Left kidney (tissue), 2 donors: ENCODE data around the gene PDE11A. TPM values are rescaled to one million over a fixed set of nuclear protein-coding genes. Genes with fewer than 3 reads are reported as not detected.

Experiments
- DNase-seq: peaks from one replicate; pipeline ENCODE4 v3.0.0-alpha.2; 2013
- polyA plus RNA-seq: library from polyadenylated mRNA; unstranded; fragments of 120-200 nt; gene quantifications from one replicate; pipeline ENCODE4 v1.2.1, GENCODE V29; 2013; ENCODE audit not compliant: insufficient read length

PDE11A gene
- polyA plus RNA-seq, 1 donor = 9.4 TPM

DNA sequence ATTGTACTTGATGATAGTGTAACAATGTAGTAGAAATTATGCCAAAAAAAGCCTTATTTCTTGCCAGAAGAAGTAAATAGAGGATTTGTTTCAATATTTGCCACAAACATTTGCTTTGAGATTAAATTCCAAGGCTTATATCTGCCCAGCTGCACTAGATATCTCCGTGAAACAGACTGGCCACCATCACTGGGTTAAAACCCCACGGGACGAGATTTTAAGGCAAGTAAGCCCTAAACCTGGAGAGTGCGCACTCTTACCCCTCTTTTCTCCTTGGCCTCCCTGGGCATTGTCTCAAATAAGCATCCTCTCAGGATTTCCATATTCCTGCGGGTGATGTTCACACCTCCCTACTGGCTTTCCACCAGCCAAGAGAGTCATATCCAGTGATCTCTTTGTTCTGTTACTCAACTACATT, 345.6 kb downstream of the PDE11A start:
- no peak for DNase-seq

- DNase-seq = peak; percentile 84
Measured at GRCh38 chr2:177724398-177725287, 347.9 kb downstream of the PDE11A start.

DNA sequence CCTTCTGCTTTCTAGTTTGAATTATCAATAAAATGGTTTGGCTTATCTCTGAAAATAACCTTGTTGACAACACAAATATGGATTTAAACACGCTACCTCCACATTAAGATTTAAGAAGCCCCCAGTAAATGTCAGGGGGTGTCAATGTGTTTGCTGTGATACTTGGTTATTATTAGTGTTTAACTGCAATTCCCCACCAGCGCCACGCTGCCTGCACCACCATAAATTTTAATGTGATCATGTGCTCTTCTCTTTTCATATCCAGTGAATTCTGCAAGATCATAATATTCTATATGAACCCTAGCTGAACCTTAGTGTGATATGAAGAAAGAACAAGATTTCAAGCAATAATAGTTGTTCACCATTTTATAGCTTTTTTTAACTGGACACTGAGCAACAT, 349.3 kb downstream of the PDE11A start:
- no peak for DNase-seq

- DNase-seq = peak; percentile 74
Measured at GRCh38 chr2:177721818-177722567, 350.6 kb downstream of the PDE11A start.

- DNase-seq = no peak
Measured at GRCh38 chr2:177721087-177721486, 351.5 kb downstream of the PDE11A start.

GRCh38 chr2:177717831-177718618, 354.6 kb downstream of the PDE11A start:
- DNase-seq = no peak

DNA sequence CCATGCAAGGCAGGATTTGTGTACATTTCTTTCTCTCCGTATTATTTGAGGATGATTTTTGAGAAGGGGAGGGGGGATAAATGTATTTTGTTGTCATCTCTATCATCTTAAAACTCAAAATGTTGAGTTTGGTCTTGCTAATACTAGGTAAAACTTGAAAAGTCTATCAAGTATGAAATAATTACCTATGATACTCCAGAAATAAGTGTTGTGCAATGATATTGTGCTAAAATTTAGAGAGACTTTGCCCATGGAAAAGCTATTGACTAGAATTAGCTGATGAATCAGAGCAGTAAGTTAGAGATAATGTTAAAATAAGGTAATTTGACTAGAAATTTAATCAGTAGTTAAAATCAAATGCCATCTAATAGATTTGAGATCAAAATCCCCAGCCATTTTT, 356.1 kb downstream of the PDE11A start:
- no peak for DNase-seq

DNA sequence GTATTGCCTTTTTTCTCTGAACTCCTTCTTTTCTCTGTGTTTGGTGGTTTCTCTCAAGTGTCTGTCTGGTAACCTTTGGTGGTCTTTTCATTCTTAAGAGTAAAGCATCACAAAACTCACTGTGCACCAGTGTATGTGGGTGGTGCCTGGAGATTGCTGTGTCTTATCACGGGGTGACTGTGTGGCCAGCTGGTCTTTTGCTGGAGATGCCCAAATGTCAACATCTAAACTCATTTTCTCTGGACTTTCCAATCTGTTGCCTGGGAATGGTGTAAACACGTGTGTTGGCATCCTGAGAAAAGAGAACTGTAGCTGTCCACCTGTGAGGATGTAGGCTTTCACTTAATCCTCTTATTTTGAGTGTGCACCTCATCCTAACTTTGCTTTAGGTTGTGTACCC, 356.8 kb downstream of the PDE11A start:
- DNase-seq = no peak

- DNase-seq = no peak
Measured at GRCh38 chr2:177714704-177715103, 357.9 kb downstream of the PDE11A start.

DNA sequence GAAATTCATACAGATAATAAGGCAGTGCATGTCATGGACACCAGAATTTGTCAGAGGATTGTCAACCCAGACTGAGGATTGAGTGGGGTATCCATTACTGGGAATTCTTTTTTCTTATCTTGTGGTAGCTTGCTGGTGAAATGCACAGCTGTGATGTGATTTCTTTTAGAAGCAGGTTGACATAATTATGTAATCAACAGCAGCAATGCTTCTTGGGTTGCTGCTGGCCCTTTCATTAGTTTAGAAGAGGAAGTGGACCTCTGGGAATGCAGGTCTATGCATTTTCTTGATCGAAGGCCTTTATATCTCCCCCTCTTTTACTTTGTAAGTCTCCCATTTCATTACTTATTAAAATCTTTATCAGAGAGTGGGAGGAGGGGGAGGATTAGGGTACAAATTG, 360.1 kb downstream of the PDE11A start:
- no peak for DNase-seq

- DNase-seq = no peak
Measured at GRCh38 chr2:177711483-177712265, 360.9 kb downstream of the PDE11A start.

- DNase-seq = no peak
Measured at GRCh38 chr2:177710889-177711288, 361.7 kb downstream of the PDE11A start.

GRCh38 chr2:177709986-177710401, 362.6 kb downstream of the PDE11A start:
- DNase-seq = no peak

DNA sequence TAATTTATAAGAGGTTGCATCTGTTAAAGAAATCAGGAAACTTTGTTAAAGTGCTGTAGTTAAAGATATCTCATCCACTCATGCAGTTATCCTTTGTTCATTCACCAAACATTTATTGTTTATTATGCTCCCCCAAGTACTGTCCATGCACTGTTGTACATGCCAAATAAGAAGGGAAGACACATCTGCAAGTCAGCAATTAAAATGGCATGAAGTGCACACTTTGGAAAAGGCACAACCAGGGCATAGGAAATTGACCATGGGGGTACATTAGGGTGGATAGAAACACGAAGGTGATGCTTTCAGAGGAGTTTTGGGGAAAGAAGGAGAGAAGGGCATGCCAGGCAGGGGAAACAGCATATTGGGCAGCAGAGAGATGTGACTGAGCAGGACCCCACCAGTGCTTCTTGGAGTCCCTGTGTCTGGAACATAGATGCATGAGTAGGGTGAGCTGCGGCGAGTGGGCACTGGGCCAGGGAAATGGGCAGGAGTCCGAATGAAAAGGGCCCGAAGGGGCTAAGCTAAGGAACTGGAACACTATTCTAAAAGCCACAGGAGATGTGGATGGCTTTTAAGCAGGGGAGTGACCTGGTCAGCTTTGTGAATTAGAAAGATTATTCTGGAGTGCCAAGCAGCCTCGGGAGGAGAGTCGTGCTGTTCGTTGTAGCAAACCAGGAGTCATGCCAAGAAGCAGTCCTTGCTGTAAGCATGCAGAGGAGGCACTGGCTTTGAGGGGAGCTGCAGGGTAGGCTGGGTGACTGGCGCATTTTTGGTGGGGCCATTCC, 363.7 kb downstream of the PDE11A start:
- DNase-seq = no peak

DNA sequence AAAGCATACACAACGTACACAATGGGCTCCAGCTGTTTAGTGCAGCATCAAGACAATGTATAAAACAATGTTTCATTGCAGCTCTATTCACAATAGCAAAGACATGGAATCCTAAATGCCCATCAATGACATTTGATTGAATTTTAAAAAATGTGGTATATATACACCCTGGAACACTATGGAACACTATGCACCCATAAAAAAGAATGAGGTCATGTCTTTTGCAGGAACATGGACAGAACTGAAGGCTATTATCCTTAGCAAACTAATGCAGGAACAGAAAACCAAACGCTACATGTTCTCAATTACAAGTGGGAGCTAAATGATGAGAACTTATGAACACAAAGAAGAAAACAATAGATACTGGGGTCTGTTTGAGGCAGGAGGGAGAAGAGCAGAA, 364.5 kb downstream of the PDE11A start:
- DNase-seq = no peak

DNA sequence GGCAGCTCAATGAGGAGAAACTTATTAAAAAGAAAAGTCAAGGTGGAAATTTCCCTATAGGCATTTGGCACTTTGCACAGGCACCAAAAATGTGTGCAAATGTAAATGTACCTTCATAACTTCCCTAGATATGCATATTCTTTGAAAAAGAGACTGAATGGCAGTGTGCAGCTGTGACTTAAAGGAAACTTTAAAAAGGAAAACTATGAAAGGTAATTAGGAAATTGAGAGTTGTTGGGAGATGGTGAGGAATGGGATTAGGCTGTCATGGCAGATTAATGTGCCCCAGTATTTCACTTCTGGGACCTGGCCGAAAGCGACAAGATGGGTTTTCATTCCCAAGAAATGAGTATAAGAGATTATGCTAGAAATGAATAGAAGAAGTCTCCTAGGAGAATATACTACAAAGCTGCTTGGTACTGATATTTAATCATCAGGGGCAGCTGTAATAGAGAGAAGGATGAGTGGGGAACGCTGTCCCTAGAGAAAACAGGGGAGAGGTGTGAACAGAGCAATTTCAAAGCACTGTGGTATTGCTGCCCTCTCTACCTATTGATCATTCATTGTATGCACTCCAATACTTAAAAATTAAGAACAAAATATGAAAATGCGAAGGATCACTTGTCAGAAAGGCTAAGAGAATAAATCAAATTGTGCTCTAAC, 366.9 kb downstream of the PDE11A start:
- DNase-seq = no peak

DNA sequence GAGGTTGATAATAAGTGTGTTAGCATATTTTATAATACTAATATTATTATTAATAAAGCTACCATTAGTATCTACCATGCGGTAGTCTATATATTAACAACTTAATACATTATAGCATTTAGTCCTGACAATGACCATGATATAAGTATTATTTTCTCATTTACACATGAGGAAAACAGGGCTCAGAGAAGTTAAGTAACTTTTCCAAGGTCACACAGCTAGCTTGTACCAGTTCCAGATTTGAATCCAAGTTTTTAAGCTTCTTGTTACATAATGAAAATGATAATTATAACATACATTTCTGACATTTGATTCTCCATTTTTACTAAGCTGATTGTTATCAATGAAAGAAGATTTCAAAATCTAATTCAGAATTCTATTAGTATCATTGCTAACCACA, 369.4 kb downstream of the PDE11A start:
- DNase-seq = no peak

DNA sequence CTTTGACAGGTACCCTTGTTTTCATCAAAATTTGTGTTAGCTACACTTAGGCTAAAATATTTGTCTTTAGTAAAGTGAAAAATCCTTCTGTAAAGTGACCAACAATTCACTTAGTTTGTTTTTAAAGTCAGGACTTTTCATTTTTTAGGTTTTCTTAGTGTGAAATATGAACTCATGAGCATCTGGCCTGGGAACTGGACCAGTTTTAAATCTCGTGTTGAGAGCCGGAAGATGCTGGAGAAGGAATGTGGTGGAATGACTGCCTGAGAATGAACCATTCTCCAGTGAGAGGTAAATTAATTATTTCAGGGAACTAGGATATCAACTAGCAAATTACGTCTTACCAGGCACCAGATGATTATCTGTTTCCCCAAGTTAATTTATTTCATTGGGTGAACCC, 374.3 kb downstream of the PDE11A start:
- no peak for DNase-seq

DNA sequence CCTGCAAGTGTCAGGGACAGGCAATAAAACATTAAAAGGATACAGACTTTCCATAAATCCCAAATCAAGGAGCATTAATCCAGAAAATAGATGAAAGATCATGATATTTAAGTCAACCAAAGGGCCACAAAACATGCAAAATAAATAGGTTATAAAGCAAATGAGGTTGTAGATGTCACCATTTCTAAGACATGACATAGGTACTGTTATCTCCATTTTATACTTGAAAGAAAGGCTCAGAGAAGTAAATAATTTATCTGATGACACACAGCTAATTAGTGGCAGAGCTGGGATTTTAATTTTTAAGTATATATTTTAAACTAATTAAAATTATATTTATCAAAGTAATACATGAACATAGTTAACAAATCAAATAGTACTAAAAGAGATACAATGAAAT, 378.2 kb downstream of the PDE11A start:
- DNase-seq = no peak

DNA sequence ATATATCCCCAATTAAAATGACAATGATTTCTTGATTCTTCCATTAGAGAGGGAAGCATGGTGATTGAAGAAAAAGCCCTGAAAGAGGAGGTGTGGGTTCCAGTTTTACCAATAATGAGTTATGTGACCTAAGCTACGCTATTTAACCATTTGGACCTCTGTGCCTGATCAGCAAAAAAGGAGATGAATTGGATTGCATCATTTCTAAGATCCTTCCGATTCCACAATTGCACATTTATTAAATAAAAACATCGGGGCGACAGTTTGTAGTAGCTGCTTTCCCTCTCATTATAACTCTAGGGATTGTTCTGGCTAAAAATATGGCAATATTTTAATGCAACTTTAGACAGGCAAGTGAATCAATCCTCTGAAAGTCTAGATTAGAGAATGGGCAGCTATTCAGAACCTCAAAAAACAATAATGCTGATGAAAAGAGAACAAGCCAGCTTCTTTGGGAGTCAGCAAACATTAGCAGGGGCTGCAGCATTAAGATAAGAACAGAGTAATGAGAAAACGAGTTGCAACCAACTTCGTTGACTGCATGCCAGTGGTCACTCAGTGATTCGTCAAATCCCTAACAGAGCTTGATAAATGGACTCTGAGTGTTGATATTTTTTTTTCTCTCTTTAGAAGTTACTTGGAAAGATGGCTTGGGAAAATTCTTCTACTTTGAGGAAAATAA, 378.8 kb downstream of the PDE11A start:
- no peak for DNase-seq
